Muscle of leg (tissue), 11 donors: ENCODE data around the gene KIAA1210. TPM values are rescaled to one million over a fixed set of nuclear protein-coding genes. Genes with fewer than 3 reads are reported as not detected.
A peak's percentile ranks its signal among the peaks of the same experiment; 100 is the strongest.

ENCODE experiments used
- DNase-seq: peaks from one replicate; pipeline ENCODE4 v3.0.0; 2013
- H3K27ac ChIP-seq: one replicate; pipeline ENCODE4 v1.5.1; 2013; ENCODE audit warnings: mild to moderate bottlenecking, low read length, control low read depth
- H3K27me3 ChIP-seq: one replicate; pipeline ENCODE4 v1.6.1; 2013; ENCODE audit warnings: low read length; ENCODE audit not compliant: control insufficient read depth, insufficient read depth
- H3K36me3 ChIP-seq: one replicate; pipeline ENCODE4 v1.6.1; 2013; ENCODE audit warnings: low read length; ENCODE audit not compliant: control insufficient read depth, insufficient read depth
- H3K4me1 ChIP-seq: one replicate; pipeline ENCODE4 v1.6.1; 2013; ENCODE audit warnings: low read length; ENCODE audit not compliant: control insufficient read depth, insufficient read depth
- H3K4me3 ChIP-seq: one replicate; pipeline ENCODE4 v1.5.1; 2013; ENCODE audit warnings: low read length, control low read depth
- H3K9me3 ChIP-seq: replicated peaks from 2 replicates; pipeline ENCODE4 v1.6.1; 2013; ENCODE audit warnings: low read depth, low read length; ENCODE audit not compliant: control insufficient read depth
- WGBS: methylation state at CpG from one replicate; pipeline ENCODE4 v1.1.5; 2013; ENCODE audit warnings: missing lambda C conversion rate; ENCODE audit not compliant: insufficient coverage; 5-methylcytosine and 5-hydroxymethylcytosine counted together
- polyA plus RNA-seq, 8 donors: library from polyadenylated mRNA; unstranded; fragments of 120-200 nt; gene quantifications; one replicate each; pipeline versions ENCODE4 v1.2.1 to v1.2.3, GENCODE V29; 2013; ENCODE audit warnings: inconsistent platforms in 1 of 8, low replicate concordance in 1 of 8; ENCODE audit not compliant: insufficient read length in 8 of 8, insufficient read depth in 1 of 8
- total RNA-seq: library from RNA; stranded (reverse); fragments of 120-200 nt; gene quantifications from one replicate; pipeline ENCODE4 v1.2.4, GENCODE V29; 2013

The KIAA1210 gene
- total and polyA plus RNA-seq, 9 donors = 0.12 to 0.30 (median 0.18) TPM

DNA sequence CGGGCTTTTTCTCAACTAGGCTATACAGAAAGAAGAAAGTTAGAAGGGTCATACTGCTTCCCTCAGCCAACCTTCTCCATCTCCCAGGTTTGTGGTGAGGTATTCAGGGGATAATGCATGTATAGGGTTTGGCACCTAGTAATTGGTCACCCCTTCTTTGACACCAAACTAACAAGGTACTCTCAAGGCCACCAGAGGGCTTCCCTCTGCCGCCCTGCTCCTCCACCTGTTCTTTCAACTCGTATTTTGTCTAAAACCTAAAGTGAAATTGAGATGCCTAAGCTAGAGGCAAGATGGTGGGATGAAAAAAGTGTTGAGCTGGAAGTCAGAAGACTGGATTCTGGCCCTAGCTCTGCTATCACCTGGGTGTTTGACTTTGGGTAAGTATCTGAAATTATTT is 32.8 kb downstream of the KIAA1210 start:
- no CpG with 5 or more reads among the region's 3 CpGs for WGBS
- H3K4me3 ChIP-seq = no peak overlapping the region

GRCh38 chrX:119093991-119094735 is 33.4 kb downstream of the KIAA1210 start:
- Histone ChIP-seq H3K36me3 (no peaks in the 10 kb centered on the region), H3K9me3 (no peaks in the 10 kb centered on the region), H3K27ac (no peak overlapping the region), H3K4me3 (no peak overlapping the region), H3K27me3 (peaks cover 4% of the 10 kb centered on the region), H3K4me1 (no peaks in the 10 kb centered on the region)
- DNase-seq = no peak
- 85% methylated on average over 2 of the region's 7 CpGs for WGBS

More for the DNA sequence above, 32.8 kb downstream of the KIAA1210 start:
- Histone ChIP-seq H3K36me3 (no peaks in the 10 kb centered on the region), H3K27ac (no peak overlapping the region), H3K27me3 (peaks cover 4% of the 10 kb centered on the region), H3K9me3 (no peaks in the 10 kb centered on the region), H3K4me1 (no peaks in the 10 kb centered on the region)
- no peak for DNase-seq

- Histone ChIP-seq H3K27me3 (peaks cover 12% of the 10 kb centered on the region), H3K9me3 (no peaks in the 10 kb centered on the region), H3K4me3 (no peak overlapping the region), H3K4me1 (peaks cover 12% of the 10 kb centered on the region), H3K27ac (no peak overlapping the region), H3K36me3 (no peaks in the 10 kb centered on the region)
- DNase-seq = no peak
- no CpG with 5 or more reads among the region's 1 CpG for WGBS
These were observed 37.0 kb downstream of the KIAA1210 start for GRCh38 chrX:119090627-119091026.

DNA sequence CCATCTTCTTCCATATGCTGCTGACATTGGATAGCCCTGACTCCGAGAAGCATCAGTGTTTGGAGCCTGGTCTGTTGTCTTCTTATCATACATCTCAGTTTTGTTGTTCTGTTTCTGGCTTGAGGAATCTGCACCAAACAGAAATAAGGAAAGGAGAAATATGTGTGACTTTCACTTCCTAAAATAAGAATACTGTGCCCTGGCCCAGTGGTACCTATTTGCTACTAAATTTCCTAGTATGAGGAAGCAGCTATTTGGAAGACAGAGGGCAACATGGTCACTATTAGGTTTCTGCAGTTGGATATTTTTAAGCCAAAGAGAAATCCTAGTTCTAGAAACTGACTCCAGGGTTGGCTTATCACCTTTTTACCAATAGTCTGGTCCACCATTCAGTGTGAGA is 38.0 kb downstream of the KIAA1210 start:
- no peak for DNase-seq
- WGBS = no CpG with 5 or more reads among the region's 1 CpG

DNA sequence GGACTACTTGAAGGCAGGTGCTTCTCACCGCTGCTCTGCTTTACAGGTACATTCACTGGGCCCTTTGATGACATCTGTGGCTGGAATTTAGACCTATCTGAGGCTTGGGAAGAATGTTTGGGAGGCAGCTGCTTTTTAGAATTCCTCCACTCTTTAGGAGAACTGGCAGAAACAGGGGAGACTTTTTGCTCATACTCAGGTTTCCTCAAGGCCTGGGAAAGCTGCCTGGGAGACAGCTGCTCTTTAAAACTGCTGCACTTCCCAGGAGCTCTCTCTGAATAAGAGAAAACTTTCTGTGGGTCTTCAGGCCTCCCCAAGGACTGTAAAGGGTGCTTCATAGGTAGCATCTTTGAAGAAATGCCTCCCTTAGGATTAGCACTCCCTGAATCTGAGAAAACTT is 40.5 kb downstream of the KIAA1210 start:
- H3K9me3 ChIP-seq = no peaks in the 10 kb centered on the region
- peaks cover 12% of the 10 kb centered on the region for H3K4me1 ChIP-seq
- H3K36me3 ChIP-seq = no peaks in the 10 kb centered on the region
- no CpG with 5 or more reads among the region's 1 CpG for WGBS
- peaks cover 21% of the 10 kb centered on the region for H3K27me3 ChIP-seq
- peak; percentile 52 for DNase-seq
- no peak overlapping the region for H3K4me3 ChIP-seq
- no peak overlapping the region for H3K27ac ChIP-seq

More for the DNA sequence above, 38.0 kb downstream of the KIAA1210 start:
- Histone ChIP-seq H3K27ac (no peak overlapping the region), H3K4me1 (peaks cover 12% of the 10 kb centered on the region), H3K4me3 (no peak overlapping the region), H3K36me3 (no peaks in the 10 kb centered on the region), H3K9me3 (no peaks in the 10 kb centered on the region), H3K27me3 (peaks cover 20% of the 10 kb centered on the region)

GRCh38 chrX:119084766-119085165 is 42.8 kb downstream of the KIAA1210 start:
- Histone ChIP-seq H3K9me3 (no peaks in the 10 kb centered on the region), H3K36me3 (no peaks in the 10 kb centered on the region), H3K27ac (no peak overlapping the region), H3K4me1 (peaks cover 12% of the 10 kb centered on the region), H3K4me3 (no peak overlapping the region), H3K27me3 (peaks cover 24% of the 10 kb centered on the region)
- 70% methylated on average over 2 of the region's 3 CpGs for WGBS
- no peak for DNase-seq

- Histone ChIP-seq H3K4me1 (peaks cover 7% of the 10 kb centered on the region), H3K27ac (no peak overlapping the region), H3K27me3 (peaks cover 23% of the 10 kb centered on the region), H3K9me3 (no peaks in the 10 kb centered on the region), H3K4me3 (no peak overlapping the region), H3K36me3 (no peaks in the 10 kb centered on the region)
- no CpG with 5 or more reads among the region's 1 CpG for WGBS
- DNase-seq = no peak
These were observed 45.3 kb downstream of the KIAA1210 start for GRCh38 chrX:119082278-119082677.

GRCh38 chrX:119075270-119076025 is 52.2 kb downstream of the KIAA1210 start:
- Histone ChIP-seq H3K4me1 (no peaks in the 10 kb centered on the region), H3K27ac (no peak overlapping the region), H3K4me3 (no peak overlapping the region), H3K27me3 (peaks cover 7% of the 10 kb centered on the region), H3K36me3 (no peaks in the 10 kb centered on the region), H3K9me3 (no peaks in the 10 kb centered on the region)
- no peak for DNase-seq
- no CpG with 5 or more reads among the region's 3 CpGs for WGBS

GRCh38 chrX:119073911-119074310 is 53.7 kb downstream of the KIAA1210 start:
- no peak overlapping the region for H3K4me3 ChIP-seq
- no peaks in the 10 kb centered on the region for H3K4me1 ChIP-seq
- H3K27ac ChIP-seq = no peak overlapping the region
- no peaks in the 10 kb centered on the region for H3K36me3 ChIP-seq
- H3K9me3 ChIP-seq = no peaks in the 10 kb centered on the region
- WGBS = 91% methylated on average over 15 of the region's 19 CpGs
- peaks cover 3% of the 10 kb centered on the region for H3K27me3 ChIP-seq
- no peak for DNase-seq

DNA sequence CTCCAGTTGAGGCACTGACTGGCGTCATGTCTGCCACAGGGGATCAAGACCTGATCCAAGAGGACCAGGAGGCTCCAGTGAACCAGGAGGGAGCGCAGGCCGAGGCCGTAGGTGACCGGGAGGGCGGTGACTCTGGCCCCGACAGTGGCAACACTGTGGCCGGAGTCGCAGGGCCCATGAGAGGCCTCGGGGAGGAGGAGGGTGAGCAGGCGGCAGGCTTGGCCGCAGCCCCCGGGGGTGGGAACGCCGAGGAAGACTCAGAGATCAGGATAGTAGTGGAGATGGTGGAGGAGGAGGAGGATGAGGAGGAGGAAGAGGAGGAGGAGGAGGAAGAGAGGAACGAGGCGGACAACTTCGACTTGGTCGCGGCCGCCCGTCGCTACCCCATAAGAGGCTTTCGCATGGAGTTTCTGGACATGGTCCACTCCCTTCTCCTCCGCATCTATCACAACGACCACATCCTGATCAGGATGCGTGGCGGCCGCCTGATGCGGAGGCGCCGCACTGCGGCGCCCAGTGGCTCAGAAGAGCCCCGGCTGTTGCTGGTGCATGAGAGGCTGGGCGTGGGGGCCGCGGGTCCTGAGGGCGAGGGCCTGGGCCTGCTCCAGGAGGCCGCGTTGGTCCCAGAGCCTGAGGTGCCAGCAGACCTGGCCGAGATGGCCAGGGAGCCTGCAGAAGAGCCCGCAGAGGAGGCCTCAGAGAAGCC is 54.3 kb downstream of the KIAA1210 start:
- no peak for DNase-seq
- H3K27ac ChIP-seq = no peak overlapping the region
- H3K9me3 ChIP-seq = no peaks in the 10 kb centered on the region
- no peak overlapping the region for H3K4me3 ChIP-seq
- H3K36me3 ChIP-seq = no peaks in the 10 kb centered on the region
- 91% methylated on average over 41 of the region's 43 CpGs for whole genome bisulfite sequencing
- peaks cover 3% of the 10 kb centered on the region for H3K27me3 ChIP-seq
- no peaks in the 10 kb centered on the region for H3K4me1 ChIP-seq
